GM12892 (cell line): ENCODE measurements around the gene DAB2.

Experiments
- POLR2A ChIP-seq: IDR thresholded peaks from 2 replicates; pipeline ENCODE4 v1.6.1; 2011; ENCODE audit warnings: low read depth, low read length, control low read depth
- POLR2AphosphoS5 ChIP-seq: IDR thresholded peaks from 2 replicates; pipeline ENCODE4 v1.6.1; 2011; ENCODE audit warnings: low read depth, low read length, control low read depth

DNA sequence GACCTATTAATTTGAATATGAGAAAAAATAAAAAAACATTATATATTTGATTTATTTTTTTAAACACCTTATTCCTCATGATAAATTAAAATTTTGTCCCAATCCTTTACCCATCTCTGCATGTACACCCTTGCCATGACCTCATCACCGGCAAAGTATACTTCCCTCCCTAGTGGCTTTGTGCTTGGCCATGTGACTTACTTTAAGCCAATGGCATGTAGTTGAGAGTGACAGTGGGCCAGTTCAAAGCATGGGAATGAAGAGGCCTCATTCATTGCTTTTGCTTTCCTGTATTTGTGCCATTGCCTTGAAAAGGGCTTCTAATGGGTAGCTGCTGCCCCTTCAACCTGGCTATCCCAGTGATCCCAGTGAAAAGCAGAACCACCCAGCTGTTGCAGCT, 91.7 kb downstream of the DAB2 start:
- TF ChIP-seq POLR2A (no peak), POLR2AphosphoS5 (no peak)
